ENCODE data around the gene KDM3A. TPM values are rescaled to one million over a fixed set of nuclear protein-coding genes. Genes with fewer than 3 reads are reported as not detected.

The KDM3A gene
- total RNA-seq, 1 donor from 2014 or later: 73.7 TPM

DNA sequence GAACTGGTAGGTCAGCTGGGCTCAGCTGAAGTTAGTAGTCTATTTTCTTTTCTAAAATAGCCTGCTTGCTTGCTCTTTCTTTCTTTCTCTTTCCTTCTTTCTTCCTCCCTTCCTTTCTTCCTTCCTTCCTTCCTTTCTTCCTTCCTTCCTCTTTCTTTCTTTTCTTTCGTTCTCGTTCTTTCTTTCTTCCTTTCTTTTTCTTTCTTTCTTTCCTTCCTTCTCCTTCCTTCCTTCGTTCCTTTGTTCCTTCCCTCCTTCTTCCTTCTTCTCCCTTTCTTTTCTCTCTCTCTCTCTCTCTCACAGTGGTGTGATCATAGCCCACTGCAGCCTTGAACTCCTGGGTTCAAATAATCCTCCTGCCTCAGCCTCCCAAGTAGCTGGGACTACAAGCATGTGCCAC lies 29.2 kb upstream of the KDM3A start:
- no peak for DNase-seq (ENCODE audit: low spot score, unreplicated experiment)
- no peak for TF ChIP-seq CTCF (IDR thresholded peaks at IDR 0.05; ENCODE audit: unreplicated experiment)
- Mint-ChIP-seq H3K27ac (no peak overlapping the region), H3K9me3 (ENCODE audit: low read depth) (no peaks in the 10 kb centered on the region), H3K36me3 (ENCODE audit: insufficient read depth) (no peaks in the 10 kb centered on the region), H3K27me3 (peaks cover 2% of the 10 kb centered on the region), H3K4me1 (ENCODE audit: low read depth) (peaks cover 2% of the 10 kb centered on the region), H3K4me3 (ENCODE audit: low read depth) (no peak overlapping the region)

DNA sequence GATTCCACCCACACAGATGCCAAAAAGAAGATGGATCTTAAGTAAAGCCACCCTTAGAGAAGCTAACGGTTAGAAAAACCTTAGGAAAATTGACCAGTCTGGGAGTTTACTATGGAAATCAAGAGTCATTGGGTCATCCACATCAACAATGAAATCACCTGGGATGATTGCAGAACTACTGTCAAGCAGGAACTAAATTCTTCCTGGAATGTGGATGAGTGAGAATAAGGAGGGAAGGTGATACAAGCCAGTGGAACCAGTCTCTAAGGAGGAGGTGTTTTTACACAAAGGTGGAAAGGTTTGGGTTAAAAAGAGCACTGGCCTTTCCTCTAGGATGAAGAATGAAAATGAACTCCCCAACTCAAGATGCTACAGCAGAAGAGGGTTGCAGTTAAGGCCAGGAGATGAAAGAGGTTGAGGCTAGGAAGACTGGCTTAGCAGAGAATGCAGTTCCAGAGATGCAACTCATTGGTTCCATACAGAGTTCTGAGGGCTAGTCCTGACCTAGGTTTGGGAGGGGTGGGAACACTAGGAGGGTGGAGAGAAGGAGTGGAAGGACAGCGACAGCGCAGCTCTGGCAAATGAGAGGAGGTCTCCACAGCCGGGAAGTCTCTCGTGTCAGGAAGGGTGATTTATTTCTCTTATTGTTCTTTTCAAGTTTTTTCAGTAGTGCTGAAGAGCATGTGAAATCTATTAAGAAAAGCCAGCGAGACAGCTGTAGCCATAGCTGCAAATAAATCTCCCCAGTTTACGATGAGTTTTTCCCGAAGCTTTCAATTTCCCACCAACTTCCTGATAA lies 27.7 kb upstream of the KDM3A start:
- TF ChIP-seq CTCF (IDR thresholded peaks at IDR 0.05; ENCODE audit: unreplicated experiment): no peak
- H3K27me3 Mint-ChIP-seq: peaks cover 2% of the 10 kb centered on the region
- H3K27ac Mint-ChIP-seq: no peak overlapping the region
- no peak for DNase-seq (ENCODE audit: low spot score, unreplicated experiment)
- peaks cover 2% of the 10 kb centered on the region for H3K4me1 Mint-ChIP-seq (ENCODE audit: low read depth)
- H3K9me3 Mint-ChIP-seq (ENCODE audit: low read depth): no peaks in the 10 kb centered on the region
- H3K36me3 Mint-ChIP-seq (ENCODE audit: insufficient read depth): no peaks in the 10 kb centered on the region
- no peak overlapping the region for H3K4me3 Mint-ChIP-seq (ENCODE audit: low read depth)

DNA sequence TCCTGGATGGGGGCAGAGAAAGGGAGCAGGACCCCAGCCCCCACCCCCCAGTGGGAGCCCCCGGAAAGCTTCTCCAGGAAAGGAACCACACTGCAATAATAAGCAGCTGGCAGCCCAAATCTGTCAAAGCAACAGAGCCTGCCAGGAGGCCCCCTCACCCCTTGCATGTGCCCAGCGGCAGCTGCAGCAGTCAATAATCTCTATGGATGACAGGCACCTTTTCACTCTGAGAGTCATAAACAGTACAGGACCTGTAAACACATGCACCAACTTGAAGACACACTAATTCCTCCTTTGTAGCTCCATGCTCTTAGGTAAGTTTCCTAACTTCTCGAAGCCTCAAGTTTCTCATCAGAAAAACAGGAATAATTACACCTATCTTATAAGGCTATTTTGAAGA lies 26.2 kb upstream of the KDM3A start:
- peaks cover 6% of the 10 kb centered on the region for H3K27me3 Mint-ChIP-seq
- H3K27ac Mint-ChIP-seq: no peak overlapping the region
- H3K4me3 Mint-ChIP-seq (ENCODE audit: low read depth): no peak overlapping the region

DNA sequence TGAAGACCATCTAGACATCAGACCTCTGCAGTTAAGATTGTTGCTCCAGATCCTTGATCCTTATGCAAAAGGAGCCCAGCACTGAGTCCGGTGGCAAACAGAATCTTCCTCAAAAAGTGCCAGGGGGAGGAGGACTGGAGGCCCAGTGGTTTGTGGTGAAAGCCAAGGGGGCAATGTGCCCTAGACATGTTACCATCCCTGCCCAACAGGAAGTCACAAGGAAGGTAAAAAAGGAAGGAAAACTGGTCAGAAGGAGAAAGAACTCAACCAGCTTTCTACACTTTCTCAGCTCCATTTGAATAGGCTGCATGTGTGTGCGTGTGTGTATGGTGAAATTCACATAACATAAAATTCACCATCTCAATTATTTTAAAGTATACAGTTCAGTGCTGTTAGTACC lies 25.0 kb upstream of the KDM3A start:
- Mint-ChIP-seq H3K27ac (no peak overlapping the region), H3K9me3 (ENCODE audit: low read depth) (no peaks in the 10 kb centered on the region), H3K4me1 (ENCODE audit: low read depth) (peaks cover 2% of the 10 kb centered on the region), H3K36me3 (ENCODE audit: insufficient read depth) (no peaks in the 10 kb centered on the region), H3K4me3 (ENCODE audit: low read depth) (no peak overlapping the region), H3K27me3 (peaks cover 15% of the 10 kb centered on the region)
- TF ChIP-seq CTCF (IDR thresholded peaks at IDR 0.05; ENCODE audit: unreplicated experiment): no peak
- DNase-seq (ENCODE audit: low spot score, unreplicated experiment): no peak

More for the DNA sequence above, 26.2 kb upstream of the KDM3A start:
- no peak for TF ChIP-seq CTCF (IDR thresholded peaks at IDR 0.05; ENCODE audit: unreplicated experiment)
- Mint-ChIP-seq H3K9me3 (ENCODE audit: low read depth) (no peaks in the 10 kb centered on the region), H3K36me3 (ENCODE audit: insufficient read depth) (no peaks in the 10 kb centered on the region), H3K4me1 (ENCODE audit: low read depth) (peaks cover 2% of the 10 kb centered on the region)
- no peak for DNase-seq (ENCODE audit: low spot score, unreplicated experiment)

DNA sequence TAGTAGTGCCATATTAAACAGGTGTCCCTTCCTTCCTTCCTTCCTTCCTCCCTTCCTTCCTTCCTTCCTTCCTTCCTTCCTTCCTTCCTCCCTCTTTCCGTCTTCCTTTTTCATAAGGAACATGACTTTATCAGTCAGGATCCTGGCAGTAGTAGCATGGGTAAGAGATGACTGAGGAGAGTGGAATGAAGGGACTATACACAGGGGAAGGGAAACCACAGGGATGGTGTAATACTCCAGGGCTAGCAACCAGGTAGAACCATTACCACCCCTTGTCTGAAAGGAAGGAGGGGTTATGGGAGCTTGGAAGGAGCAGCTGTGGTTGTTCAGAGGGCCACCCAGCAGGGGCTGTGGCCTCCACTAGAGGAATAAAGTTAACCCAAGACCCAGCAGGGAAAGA lies 23.2 kb upstream of the KDM3A start:
- Mint-ChIP-seq H3K4me3 (ENCODE audit: low read depth) (no peak overlapping the region), H3K36me3 (ENCODE audit: insufficient read depth) (no peaks in the 10 kb centered on the region), H3K27ac (no peak overlapping the region), H3K9me3 (ENCODE audit: low read depth) (no peaks in the 10 kb centered on the region), H3K4me1 (ENCODE audit: low read depth) (peaks cover 2% of the 10 kb centered on the region), H3K27me3 (peaks cover 12% of the 10 kb centered on the region)
- no peak for DNase-seq (ENCODE audit: low spot score, unreplicated experiment)
- no peak for TF ChIP-seq CTCF (IDR thresholded peaks at IDR 0.05; ENCODE audit: unreplicated experiment)

Measured in progenitor cell of endocrine pancreas (in vitro differentiated cells).